Measurements from ENCODE around the gene EXOC3L2. TPM values are rescaled to one million over a fixed set of nuclear protein-coding genes. Genes with fewer than 3 reads are reported as not detected.

EXOC3L2 gene
- 1 to 10 TPM in 3 of 4 donors, under 1 TPM in 1; 0.44 to 3.5 (median 1.7) TPM for total RNA-seq

GRCh38 chr19:45245334-45245787 lies at the start of gene EXOC3L2:
Gene EXOC3L2, minus strand, starts transcription at chr19:45245407. Its CDS starts 6,362 bp downstream, at chr19:45239045.
- peaks cover 22% of the 10 kb centered on the region for H3K4me1 ChIP-seq
- no peak for TF ChIP-seq POLR2A (IDR thresholded peaks at IDR 0.05)
- no peak for TF ChIP-seq POLR2AphosphoS5 (IDR thresholded peaks at IDR 0.05)
- TF ChIP-seq, protein P1, sequence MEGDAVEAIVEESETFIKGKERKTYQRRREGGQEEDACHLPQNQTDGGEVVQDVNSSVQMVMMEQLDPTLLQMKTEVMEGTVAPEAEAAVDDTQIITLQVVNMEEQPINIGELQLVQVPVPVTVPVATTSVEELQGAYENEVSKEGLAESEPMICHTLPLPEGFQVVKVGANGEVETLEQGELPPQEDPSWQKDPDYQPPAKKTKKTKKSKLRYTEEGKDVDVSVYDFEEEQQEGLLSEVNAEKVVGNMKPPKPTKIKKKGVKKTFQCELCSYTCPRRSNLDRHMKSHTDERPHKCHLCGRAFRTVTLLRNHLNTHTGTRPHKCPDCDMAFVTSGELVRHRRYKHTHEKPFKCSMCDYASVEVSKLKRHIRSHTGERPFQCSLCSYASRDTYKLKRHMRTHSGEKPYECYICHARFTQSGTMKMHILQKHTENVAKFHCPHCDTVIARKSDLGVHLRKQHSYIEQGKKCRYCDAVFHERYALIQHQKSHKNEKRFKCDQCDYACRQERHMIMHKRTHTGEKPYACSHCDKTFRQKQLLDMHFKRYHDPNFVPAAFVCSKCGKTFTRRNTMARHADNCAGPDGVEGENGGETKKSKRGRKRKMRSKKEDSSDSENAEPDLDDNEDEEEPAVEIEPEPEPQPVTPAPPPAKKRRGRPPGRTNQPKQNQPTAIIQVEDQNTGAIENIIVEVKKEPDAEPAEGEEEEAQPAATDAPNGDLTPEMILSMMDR (IDR thresholded peaks at IDR 0.05) = no peak
- TF ChIP-seq EP300 (IDR thresholded peaks at IDR 0.05) = no peak
- no peak within 1 kb of the TSS for H3K27ac ChIP-seq
- H3K4me3 ChIP-seq = no peak within 1 kb of the TSS
- H3K36me3 ChIP-seq = no peaks in the 10 kb centered on the region
- no peaks in the 10 kb centered on the region for H3K27me3 ChIP-seq
- WGBS = 65% methylated on average over 17 of the region's 17 CpGs
- no peak for DNase-seq (ENCODE audit: low spot score in 2 of 2)
- no peaks in the 10 kb centered on the region for H3K9me3 ChIP-seq

- H3K9me3 ChIP-seq = no peaks in the 10 kb centered on the region
- 45% methylated on average over 12 of the region's 12 CpGs for WGBS
- H3K36me3 ChIP-seq = peaks cover 56% of the 10 kb centered on the region
- H3K27ac ChIP-seq = no peak overlapping the region
- H3K4me1 ChIP-seq = peaks cover 9% of the 10 kb centered on the region
- H3K27me3 ChIP-seq = no peaks in the 10 kb centered on the region
- no peak for DNase-seq (ENCODE audit: low spot score in 2 of 2)
- H3K4me3 ChIP-seq = no peak overlapping the region
- no peak for TF ChIP-seq EP300 (IDR thresholded peaks at IDR 0.05)
- no peak for TF ChIP-seq POLR2AphosphoS5 (IDR thresholded peaks at IDR 0.05)
- TF ChIP-seq, protein P1 (IDR thresholded peaks at IDR 0.05) = no peak
- TF ChIP-seq POLR2A (IDR thresholded peaks at IDR 0.05) = no peak
Measured at GRCh38 chr19:45294291-45295029, 49.3 kb upstream of the EXOC3L2 start.

GRCh38 chr19:45293682-45294081 lies 48.5 kb upstream of the EXOC3L2 start:
- no peak for DNase-seq (ENCODE audit: low spot score in 2 of 2)

DNA sequence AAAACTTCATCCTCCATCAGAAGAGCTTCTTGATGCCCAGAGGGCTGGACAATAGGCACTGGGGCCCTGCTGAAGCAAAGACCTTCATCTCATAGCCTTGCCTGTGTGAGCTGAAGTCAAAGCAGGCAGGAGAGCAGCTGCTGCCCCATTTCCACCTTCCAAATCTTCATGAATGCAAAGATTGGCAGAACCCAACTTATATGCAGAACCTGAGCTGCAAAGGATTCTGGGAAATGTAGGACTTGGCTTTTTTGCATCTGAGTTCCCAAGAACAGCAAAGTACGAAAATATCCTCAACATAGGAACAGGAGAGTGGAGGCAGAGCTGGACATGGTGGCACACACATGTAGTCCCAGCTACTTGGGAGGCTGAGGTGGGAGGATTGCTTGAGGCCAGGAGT lies 46.6 kb upstream of the EXOC3L2 start:
- H3K9me3 ChIP-seq = no peaks in the 10 kb centered on the region
- no peak overlapping the region for H3K4me3 ChIP-seq
- WGBS = 100% methylated on average over 1 of the region's 1 CpG
- no peak for TF ChIP-seq POLR2AphosphoS5 (IDR thresholded peaks at IDR 0.05)
- TF ChIP-seq EP300 (IDR thresholded peaks at IDR 0.05) = no peak
- no peak for TF ChIP-seq POLR2A (IDR thresholded peaks at IDR 0.05)
- TF ChIP-seq, protein P1 (IDR thresholded peaks at IDR 0.05) = no peak
- H3K4me1 ChIP-seq = peaks cover 9% of the 10 kb centered on the region
- DNase-seq (ENCODE audit: low spot score in 2 of 2) = no peak
- H3K36me3 ChIP-seq = peaks cover 54% of the 10 kb centered on the region
- H3K27ac ChIP-seq = no peak overlapping the region
- H3K27me3 ChIP-seq = no peaks in the 10 kb centered on the region

More at GRCh38 chr19:45293682-45294081, 48.5 kb upstream of the EXOC3L2 start:
- 81% methylated on average over 4 of the region's 4 CpGs for WGBS
- Histone ChIP-seq H3K4me3 (no peak overlapping the region), H3K9me3 (no peaks in the 10 kb centered on the region), H3K27me3 (no peaks in the 10 kb centered on the region), H3K27ac (no peak overlapping the region), H3K4me1 (peaks cover 9% of the 10 kb centered on the region), H3K36me3 (peaks cover 53% of the 10 kb centered on the region)
- no peak for TF ChIP-seq POLR2A (IDR thresholded peaks at IDR 0.05)
- TF ChIP-seq POLR2AphosphoS5 (IDR thresholded peaks at IDR 0.05) = no peak
- TF ChIP-seq EP300 (IDR thresholded peaks at IDR 0.05) = no peak
- TF ChIP-seq, protein P1 (IDR thresholded peaks at IDR 0.05) = no peak

GRCh38 chr19:45290381-45290931 lies 45.2 kb upstream of the EXOC3L2 start:
- Histone ChIP-seq H3K27me3 (no peaks in the 10 kb centered on the region), H3K36me3 (peaks cover 54% of the 10 kb centered on the region), H3K9me3 (no peaks in the 10 kb centered on the region), H3K4me1 (peaks cover 9% of the 10 kb centered on the region), H3K27ac (no peak overlapping the region), H3K4me3 (no peak overlapping the region)
- TF ChIP-seq EP300 (IDR thresholded peaks at IDR 0.05) (no peak), POLR2AphosphoS5 (IDR thresholded peaks at IDR 0.05) (no peak), POLR2A (IDR thresholded peaks at IDR 0.05) (no peak)
- TF ChIP-seq, protein P1 (IDR thresholded peaks at IDR 0.05) = no peak
- no peak for DNase-seq (ENCODE audit: low spot score in 2 of 2)
- 94% methylated on average over 4 of the region's 6 CpGs for WGBS
